Suprapubic skin (tissue), 4 donors: ENCODE data around the gene SMURF2. TPM values are rescaled to one million over a fixed set of nuclear protein-coding genes. Genes with fewer than 3 reads are reported as not detected.
"Not testable (repeated sequence)": the region's sequence is repeated elsewhere in the genome, so short reads cannot be mapped to it uniquely, and the experiment has no call there.

ENCODE experiments used
- DNase-seq, 2 donors: peaks; one replicate each; pipeline ENCODE4 v3.0.0-alpha.2; 2019; ENCODE audit warnings: low spot score in 2 of 2
- H3K27ac ChIP-seq: fragments of 200-600 bp; sonication (generic); one replicate; pipeline ENCODE4 v1.5.1; 2019
- H3K27me3 ChIP-seq: fragments of 200-600 bp; sonication (generic); one replicate; pipeline ENCODE4 v1.5.1; 2019
- H3K36me3 ChIP-seq: fragments of 200-600 bp; sonication (generic); one replicate; pipeline ENCODE4 v1.5.1; 2019
- H3K4me1 ChIP-seq: fragments of 200-600 bp; sonication (generic); one replicate; pipeline ENCODE4 v1.5.1; 2019
- H3K4me3 ChIP-seq: fragments of 200-600 bp; sonication (generic); one replicate; pipeline ENCODE4 v1.5.1; 2019; ENCODE audit warnings: mild to moderate bottlenecking
- H3K9me3 ChIP-seq: fragments of 200-600 bp; sonication (generic); one replicate; pipeline ENCODE4 v1.5.1; 2019
- CTCF ChIP-seq, 2 donors: fragments of 200-600 bp in 1 of 2; fragments of 450-650 bp in 1 of 2; sonication (generic) in 1 of 2; IDR thresholded peaks; one replicate each; pipeline ENCODE4 v1.5.1; 2016 to 2019; ENCODE audit warnings: antibody characterized with exemption in 2 of 2, mild to moderate bottlenecking in 1 of 2, moderate library complexity in 1 of 2
- EP300 ChIP-seq: sonication (generic); formaldehyde crosslinking; IDR thresholded peaks from one replicate; pipeline ENCODE4 v1.6.1; 2017; ENCODE audit warnings: antibody characterized with exemption
- POLR2A ChIP-seq, 2 donors: fragments of 450-650 bp; IDR thresholded peaks; one replicate each; pipeline ENCODE4 v1.6.1; 2017; ENCODE audit warnings: antibody characterized with exemption in 2 of 2, mild to moderate bottlenecking in 2 of 2, moderate library complexity in 2 of 2
- POLR2AphosphoS5 ChIP-seq, 3 donors: sonication (generic); formaldehyde crosslinking; IDR thresholded peaks; one replicate each; pipeline ENCODE4 v1.6.1; 2017; ENCODE audit warnings: antibody characterized with exemption in 3 of 3
- WGBS: methylation state at CpG from one replicate; pipeline ENCODE4 v1.1.5; 2018; 5-methylcytosine and 5-hydroxymethylcytosine counted together
- total RNA-seq, 4 donors: library from RNA; depleted of rRNA; stranded (reverse); fragments of >200 nt; gene quantifications; one replicate each; pipeline ENCODE4 v1.1.0, GENCODE V29; 2016

The SMURF2 gene
- total RNA-seq, 4 donors from 2014 or later, result 19.4 to 28.6 (median 25.2) TPM

DNA sequence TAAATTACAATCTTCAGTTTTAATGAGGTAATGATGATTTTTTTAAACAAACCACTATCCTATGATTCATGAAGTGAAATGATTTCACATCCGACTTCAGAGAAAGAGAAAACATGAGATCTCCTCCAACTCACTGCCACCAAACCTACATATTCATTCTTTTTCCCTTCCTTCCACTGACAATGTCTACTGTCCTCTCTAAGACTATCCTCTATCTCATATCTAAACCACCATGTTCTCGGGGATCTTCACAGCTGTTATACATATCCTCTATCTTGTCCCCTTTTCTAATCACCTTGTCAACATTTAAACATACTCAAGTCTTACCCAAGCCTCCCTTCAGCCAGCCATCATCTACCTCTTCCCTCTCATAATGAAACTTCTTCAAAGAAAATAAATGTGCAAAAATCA lies 53.5 kb downstream of the SMURF2 start:
- WGBS, result 65% methylated on average over 2 of the region's 2 CpGs
- TF ChIP-seq EP300 (no peak), POLR2AphosphoS5 (IDR thresholded peaks at IDR 0.05) (no peak), POLR2A (IDR thresholded peaks at IDR 0.05) (no peak), CTCF (IDR thresholded peaks at IDR 0.05) (no peak)

DNA sequence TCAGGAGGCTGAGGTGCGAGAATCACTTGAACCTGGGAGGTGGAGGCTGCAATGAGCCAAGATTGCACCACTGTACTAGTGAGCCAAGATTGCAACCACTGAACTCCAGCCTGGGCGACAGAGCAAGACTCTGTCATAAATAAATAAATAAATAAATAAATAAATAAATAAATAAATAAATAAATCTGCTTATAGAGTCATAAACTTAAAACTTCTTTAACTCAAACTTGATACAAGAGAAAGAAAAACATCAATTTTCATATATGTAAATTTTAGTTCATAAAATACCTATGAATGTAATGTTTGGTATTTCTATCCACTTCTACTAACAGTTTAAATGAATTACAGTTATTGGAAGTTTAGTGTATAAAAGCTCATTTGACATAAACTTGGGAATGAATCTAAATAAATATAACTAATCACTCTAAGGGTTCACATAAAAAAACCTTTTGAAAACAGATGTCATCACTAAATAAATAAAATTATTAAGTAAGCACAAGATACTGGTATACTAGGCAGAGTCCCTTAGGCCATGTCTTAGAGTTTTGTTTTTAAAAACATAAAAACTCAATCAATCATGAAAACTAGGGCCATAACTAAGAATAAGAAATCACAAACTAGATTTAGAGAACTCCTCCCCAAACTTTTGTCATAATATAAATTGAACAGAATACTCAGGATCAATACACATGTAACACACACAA lies 54.1 kb downstream of the SMURF2 start:
- H3K4me3 ChIP-seq, result no peak overlapping the region
- H3K27ac ChIP-seq, result no peak overlapping the region
- WGBS, result 79% methylated on average over 2 of the region's 2 CpGs
- no peak for DNase-seq
- peaks cover 3% of the 10 kb centered on the region for H3K4me1 ChIP-seq
- H3K36me3 ChIP-seq, result no peaks in the 10 kb centered on the region
- H3K9me3 ChIP-seq, result no peaks in the 10 kb centered on the region
- no peak for TF ChIP-seq EP300
- TF ChIP-seq POLR2A (IDR thresholded peaks at IDR 0.05), result no peak
- TF ChIP-seq CTCF (IDR thresholded peaks at IDR 0.05), result no peak
- no peak for TF ChIP-seq POLR2AphosphoS5 (IDR thresholded peaks at IDR 0.05)
- H3K27me3 ChIP-seq, result no peaks in the 10 kb centered on the region

More for the DNA sequence above, 53.5 kb downstream of the SMURF2 start:
- Histone ChIP-seq H3K9me3 (no peaks in the 10 kb centered on the region), H3K4me3 (no peak overlapping the region), H3K36me3 (no peaks in the 10 kb centered on the region), H3K27me3 (no peaks in the 10 kb centered on the region), H3K4me1 (peaks cover 3% of the 10 kb centered on the region), H3K27ac (no peak overlapping the region)
- DNase-seq, result no peak

DNA sequence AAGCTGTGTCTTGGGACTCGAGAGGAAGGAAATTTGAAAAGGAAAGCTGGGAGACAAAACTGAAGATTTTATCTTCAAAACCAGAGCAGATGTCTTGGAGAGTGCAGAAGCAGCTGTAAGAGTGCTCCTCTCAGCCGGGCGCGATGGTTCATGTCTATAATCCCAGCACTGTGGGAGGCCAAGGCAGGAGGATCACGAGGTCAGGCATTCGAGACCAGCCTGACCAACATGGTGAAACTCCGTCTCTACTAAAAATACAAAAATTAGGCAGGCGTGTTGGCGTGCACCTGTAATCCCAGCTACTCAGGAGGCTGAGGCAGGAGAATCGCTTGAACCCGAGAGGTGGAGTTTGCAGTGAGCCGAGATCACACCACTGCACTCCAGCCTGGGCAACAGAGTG lies 57.6 kb downstream of the SMURF2 start:
- H3K4me3 ChIP-seq, H3K4me1 ChIP-seq, H3K9me3 ChIP-seq, H3K27me3 ChIP-seq, H3K27ac ChIP-seq, H3K36me3 ChIP-seq, DNase-seq: not testable (repeated sequence)
- 81% methylated on average over 12 of the region's 12 CpGs for WGBS

DNA sequence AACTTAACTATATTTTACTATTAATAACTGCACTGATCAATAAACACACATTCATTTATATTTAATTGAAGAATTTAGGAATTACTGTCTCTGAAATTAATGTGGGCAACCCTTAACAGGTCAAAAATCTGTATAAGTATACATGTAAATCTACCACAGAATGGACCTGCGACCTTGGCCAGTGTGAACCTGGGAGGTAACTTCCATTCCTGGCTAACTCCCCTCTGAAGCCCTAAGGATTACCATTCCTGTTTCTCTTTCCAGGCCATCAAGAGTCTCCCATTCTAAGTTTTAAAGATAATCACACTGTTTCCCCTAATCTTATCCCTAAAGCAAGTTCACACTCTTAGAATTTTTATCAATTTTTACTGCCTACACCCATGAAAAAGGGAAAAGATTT lies 58.1 kb downstream of the SMURF2 start:
- DNase-seq, result no peak
- Histone ChIP-seq H3K9me3 (no peaks in the 10 kb centered on the region), H3K4me1 (peaks cover 3% of the 10 kb centered on the region), H3K27ac (no peak overlapping the region), H3K36me3 (no peaks in the 10 kb centered on the region), H3K4me3 (no peak overlapping the region), H3K27me3 (no peaks in the 10 kb centered on the region)
- WGBS, result 76% methylated on average over 1 of the region's 1 CpG
- TF ChIP-seq POLR2AphosphoS5 (IDR thresholded peaks at IDR 0.05), result no peak
- no peak for TF ChIP-seq CTCF (IDR thresholded peaks at IDR 0.05)
- TF ChIP-seq EP300, result no peak
- TF ChIP-seq POLR2A (IDR thresholded peaks at IDR 0.05), result no peak

GRCh38 chr17:64599827-64600226 lies 62.3 kb downstream of the SMURF2 start:
- Histone ChIP-seq H3K27me3 (no peaks in the 10 kb centered on the region), H3K9me3 (no peaks in the 10 kb centered on the region), H3K27ac (no peak overlapping the region), H3K36me3 (peaks cover 16% of the 10 kb centered on the region), H3K4me1 (no peaks in the 10 kb centered on the region), H3K4me3 (no peak overlapping the region)
- WGBS, result 96% methylated on average over 1 of the region's 1 CpG
- no peak for DNase-seq
- TF ChIP-seq EP300 (no peak), CTCF (IDR thresholded peaks at IDR 0.05) (no peak), POLR2A (IDR thresholded peaks at IDR 0.05) (no peak)
